ENCODE measurements around the gene TMEM88.

Gene TMEM88

DNA sequence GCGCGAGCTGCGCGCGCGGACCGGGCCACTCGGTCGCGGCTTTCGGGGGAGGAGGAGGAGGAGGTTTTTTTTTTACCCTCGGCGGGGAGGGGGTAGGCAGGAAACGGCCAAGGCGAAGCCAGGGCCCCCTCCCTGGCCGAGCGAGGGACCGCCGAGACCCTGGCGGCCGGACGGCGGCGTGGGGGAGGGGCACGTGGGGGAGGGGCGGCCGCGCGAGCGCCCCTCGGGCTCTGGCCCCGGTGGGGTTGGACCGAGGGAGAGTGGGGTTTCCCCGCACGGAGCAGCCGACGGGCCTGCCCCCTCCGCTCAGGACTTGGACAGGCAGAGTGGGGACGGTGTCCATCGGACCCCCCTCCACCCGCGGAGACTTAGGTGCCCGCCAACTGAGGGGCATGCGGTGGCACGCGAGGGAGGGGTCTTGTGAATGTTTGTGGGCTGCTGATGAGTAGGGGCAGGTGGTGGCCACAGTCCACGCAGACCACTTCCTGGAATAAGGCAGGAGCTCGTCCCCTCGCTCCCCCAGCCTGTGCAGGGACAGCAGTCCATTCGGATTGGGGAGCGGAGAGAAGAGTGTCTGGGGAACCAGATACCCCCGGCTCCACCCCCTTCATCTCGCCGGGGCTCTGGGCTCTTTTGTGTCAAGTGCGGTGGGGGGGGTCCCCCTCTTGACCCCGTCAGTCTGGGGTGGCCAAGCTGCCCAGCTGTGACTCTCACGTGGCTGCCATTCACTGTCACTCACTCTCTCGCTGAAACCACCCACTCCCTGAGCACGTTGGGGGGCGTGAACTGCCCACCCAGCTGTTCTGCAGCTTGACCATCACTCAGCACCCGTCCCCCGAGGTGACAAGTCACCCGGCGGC lies 30.7 kb downstream of the TMEM88 start:
- peak; percentile 28 for DNase-seq (ENCODE audit: low spot score)

DNA sequence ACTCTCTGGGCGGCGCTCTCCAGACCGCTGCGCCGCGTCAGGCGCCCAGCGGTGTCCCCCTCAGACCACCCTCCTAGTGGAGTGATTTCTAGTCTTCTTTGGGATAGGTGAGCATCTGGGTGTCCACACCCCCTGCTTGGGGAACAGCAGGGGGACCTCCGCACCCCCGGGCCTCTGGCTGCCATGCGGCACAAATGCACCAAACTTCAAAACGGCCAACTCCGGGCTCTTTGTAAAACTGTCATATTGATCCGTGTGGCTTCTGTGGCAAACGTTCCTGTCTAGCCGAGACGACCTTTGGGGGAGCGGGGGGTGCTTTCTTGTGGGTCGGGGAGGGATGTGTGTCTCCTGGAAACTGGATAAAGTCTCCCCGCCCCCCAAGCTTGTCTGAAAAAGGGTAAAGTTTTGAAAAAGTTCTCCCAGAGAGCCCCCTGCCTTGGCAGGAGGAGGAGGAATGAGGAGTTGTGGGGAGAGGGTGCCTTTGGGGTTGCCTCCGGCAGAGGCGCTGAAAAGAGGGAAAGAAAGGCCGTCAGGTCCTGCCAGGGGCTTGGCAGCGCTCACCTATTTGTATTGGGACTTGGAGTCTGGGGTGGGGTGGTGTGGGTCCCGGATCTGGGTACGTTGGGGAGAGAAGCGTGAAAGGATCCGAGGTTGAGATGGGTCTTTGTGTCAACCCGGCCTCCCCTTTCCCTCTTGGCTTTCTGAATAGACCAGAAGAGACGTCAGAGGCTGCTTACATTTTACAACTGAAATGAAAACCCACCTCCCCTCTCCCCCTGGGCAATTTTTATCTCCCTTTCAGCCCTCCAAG lies 31.6 kb downstream of the TMEM88 start:
- DNase-seq (ENCODE audit: low spot score) = no peak

DNA sequence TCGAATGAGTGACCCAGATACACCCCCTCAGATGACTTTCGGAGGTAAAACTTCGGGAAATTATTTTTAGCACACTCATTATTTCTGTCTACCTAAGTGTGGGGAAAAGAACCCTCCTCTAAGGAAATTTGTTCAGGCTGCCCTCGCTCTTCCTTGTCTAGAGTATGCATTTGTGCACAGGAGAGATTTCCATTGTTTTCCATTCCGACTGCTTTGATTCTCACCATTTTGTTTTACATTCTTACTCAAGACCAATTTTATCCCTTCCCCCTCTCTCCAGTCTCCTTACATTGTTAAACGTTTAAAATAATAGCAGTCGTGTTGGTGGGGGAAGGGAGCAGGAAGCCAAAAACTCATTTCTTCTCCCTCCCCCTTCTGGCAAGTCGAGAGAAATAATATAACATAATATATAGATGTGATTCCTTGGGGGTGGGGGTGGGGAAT lies 32.2 kb downstream of the TMEM88 start:
- DNase-seq (ENCODE audit: low spot score) = no peak

DNA sequence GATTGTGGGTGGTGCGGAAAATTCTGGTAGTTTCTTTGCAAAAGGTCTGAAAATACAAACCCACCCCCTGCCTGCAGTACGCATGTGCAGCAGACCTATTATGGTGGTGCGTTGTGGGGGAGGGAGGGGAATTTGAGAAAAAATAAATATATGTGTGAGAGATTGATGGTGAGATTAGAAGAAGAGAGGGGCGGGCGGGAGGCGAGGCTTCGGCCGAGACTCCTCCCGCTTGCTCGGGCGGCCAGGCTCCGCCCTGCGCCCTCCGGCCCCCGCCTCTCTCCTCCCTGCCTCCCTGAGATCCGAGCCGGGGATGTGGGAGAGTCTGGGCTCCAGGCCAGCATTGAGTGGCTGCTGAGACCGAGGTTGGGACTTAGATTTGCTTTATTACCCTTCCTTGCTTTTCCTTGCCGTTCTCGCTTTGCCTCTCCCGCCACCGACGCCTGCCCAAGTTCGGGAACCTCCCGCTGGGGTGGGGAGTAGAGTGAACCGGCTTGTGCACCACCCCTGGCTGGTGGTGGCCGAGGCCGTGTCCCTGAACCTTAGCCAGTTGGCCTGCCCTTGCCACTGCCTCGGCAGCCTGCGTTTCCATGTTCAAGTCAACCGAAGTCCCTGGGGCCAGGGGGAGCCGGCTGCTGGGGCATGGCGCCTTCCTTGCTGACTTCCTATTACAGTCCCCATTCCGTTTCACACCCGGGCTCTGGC lies 32.8 kb downstream of the TMEM88 start:
- peak; percentile 96 for DNase-seq (ENCODE audit: low spot score)

DNA sequence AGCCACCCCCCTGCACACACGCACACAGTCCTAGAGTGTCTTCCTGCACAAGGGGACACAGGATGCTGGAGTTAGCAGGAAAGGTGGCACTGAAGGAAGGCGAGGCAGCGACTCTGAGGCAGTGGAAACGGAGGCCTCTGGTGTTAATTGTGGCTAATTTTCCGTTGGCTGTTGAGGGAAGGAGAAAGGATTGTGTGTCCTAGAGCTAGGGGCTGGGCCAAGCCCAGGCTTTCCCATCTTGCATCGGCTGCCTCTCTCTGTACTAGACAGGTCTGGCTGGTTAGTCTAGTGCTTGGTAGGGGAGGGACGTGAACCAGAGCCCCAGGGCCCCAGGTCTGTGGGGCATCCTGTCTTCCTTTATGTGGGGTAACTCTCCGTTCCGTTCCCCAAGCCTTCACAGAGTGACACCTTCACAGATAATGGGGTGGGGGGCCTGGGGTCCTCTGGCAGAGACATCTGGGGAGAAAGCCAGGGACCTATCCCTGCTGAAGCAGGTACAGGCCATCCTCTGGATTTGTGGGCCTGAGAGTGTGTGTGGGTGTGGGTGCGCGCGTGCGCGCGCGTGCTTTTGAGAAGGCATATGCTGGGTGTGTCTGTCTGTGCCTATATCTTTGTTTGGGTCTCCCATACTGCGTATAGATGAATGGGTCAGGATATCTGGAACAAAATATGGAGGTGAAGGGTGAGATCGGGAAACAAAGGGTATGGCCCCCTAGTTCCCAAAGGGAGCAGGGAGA lies 33.5 kb downstream of the TMEM88 start, which contains the start of gene CHD3:
TSS of gene CHD3 (plus strand) at position 606 of the 737 bp plus-strand sequence. CDS start 212 bp downstream, outside the sequence.
- no peak for DNase-seq (ENCODE audit: low spot score)

DNA sequence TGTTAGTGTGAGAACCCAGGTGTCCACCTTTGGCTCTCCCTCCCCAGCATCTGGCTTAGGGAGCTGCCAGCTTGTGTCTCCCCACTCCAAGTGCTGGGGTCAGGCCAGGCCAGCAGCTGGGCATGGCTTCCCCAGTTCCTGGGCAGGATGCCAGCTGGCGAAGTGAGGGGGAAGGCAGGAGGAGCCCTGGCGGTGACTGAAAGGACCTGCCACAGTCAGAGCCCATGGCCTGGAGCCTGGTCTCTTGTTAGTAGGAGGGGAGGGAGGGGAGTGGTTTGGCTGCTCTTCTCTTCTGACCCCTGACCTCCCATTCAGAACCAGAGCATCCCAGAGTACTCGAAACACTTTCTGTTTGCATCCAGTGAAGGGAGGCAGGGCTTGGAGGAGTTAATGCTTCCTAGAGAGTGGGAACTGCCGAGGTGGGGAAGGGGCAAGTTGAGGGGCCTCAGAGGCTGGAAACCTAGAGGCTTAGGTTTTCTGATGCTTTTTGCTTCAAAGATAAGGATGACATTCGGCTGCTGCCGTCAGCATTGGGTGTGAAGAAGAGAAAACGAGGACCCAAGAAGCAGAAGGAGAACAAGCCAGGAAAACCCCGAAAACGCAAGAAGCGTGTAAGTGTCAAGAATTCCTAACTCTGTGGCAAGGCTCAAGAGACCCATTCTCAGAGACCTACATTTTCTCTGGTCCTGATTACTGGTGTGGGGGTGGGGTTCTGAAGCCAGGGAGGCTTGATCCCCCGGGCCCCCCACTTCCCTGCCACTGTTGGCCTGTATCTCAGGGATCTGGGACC lies 34.5 kb downstream of the TMEM88 start:
- DNase-seq (ENCODE audit: low spot score) = peak; percentile 96

DNA sequence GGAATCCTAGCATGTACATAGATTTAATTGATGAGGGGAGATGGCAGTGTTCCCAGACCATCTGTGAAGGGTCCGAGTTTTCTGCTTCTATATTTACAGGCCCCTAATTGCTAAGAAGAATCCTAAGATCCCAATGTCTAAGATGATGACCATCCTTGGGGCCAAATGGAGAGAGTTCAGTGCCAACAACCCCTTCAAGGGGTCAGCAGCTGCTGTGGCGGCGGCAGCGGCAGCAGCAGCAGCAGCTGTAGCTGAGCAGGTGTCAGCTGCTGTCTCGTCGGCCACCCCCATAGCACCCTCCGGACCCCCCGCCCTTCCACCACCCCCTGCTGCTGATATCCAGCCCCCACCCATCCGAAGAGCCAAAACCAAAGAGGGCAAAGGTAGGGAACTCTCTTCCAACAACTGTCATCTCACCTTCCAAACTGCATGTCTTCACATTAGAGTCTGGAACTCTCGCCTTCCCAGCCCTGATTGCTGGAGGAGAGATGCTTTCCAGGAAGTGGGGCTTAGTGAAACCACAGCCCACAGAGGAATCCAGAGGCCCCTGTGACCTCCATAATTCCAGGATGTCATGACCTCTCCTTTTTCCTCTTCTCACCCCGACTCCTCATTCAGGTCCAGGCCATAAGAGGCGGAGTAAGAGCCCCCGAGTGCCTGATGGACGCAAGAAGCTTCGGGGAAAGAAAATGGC lies 38.5 kb downstream of the TMEM88 start:
- no peak for DNase-seq (ENCODE audit: low spot score)

DNA sequence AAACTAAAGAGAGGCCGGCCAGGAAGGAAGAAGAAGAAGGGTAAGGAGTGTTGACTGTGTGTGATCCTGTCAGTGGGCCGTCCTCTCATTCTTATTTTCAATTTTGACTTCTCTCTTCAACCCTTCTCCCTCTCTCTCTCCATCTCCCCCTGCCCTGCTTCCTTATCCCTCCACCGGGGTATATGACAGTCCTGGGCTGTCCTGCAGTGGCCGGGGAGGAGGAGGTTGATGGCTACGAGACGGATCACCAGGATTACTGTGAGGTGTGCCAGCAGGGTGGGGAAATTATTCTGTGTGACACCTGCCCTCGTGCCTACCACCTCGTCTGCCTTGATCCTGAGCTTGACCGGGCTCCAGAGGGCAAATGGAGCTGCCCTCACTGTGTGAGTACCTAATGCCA lies 39.4 kb downstream of the TMEM88 start:
- DNase-seq (ENCODE audit: low spot score) = no peak

DNA sequence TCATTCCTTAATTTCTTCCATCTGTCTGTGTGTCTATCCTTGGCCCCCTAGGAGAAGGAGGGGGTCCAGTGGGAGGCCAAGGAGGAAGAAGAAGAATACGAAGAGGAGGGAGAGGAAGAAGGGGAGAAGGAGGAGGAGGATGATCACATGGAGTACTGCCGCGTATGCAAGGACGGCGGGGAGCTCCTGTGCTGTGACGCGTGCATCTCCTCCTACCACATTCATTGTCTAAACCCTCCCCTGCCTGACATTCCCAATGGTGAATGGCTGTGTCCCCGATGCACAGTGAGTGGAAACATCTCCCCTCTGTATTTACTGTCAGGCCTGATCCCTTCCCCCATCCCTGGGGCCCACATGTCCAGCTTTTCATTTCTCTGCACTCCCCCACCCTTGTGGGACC lies 40.0 kb downstream of the TMEM88 start:
- no peak for DNase-seq (ENCODE audit: low spot score)

DNA sequence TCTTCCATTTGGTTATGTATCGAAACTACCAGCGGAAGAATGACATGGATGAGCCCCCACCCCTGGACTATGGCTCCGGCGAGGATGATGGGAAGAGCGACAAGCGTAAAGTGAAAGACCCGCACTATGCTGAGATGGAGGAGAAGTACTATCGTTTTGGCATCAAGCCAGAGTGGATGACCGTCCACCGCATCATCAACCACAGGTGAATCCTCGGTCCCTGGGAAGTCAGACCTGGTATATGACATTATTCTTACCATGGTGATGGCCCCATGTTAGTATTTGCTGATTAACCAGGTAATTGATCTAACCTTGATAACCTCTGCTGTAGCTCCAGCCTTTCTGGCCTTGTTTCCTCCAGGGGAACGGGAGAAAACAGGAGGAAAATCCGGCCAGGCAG lies 42.2 kb downstream of the TMEM88 start:
- DNase-seq (ENCODE audit: low spot score) = no peak

DNA sequence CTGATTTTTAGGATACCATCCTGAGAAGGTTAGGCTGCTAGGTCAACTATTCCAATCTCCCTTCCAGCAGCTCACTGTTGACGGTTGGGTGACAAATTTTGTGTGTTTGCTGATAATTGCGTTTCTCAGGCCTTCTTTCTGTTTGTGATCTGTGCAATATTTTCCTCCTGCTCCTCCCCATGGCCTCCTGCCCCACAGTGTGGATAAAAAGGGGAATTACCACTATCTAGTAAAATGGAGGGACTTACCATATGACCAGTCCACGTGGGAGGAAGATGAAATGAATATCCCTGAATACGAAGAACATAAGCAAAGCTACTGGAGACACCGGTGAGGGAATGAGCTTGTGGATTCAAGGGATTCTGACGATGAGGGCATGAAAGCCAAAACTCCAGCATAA lies 42.9 kb downstream of the TMEM88 start:
- peak; percentile 77 for DNase-seq (ENCODE audit: low spot score)

DNA sequence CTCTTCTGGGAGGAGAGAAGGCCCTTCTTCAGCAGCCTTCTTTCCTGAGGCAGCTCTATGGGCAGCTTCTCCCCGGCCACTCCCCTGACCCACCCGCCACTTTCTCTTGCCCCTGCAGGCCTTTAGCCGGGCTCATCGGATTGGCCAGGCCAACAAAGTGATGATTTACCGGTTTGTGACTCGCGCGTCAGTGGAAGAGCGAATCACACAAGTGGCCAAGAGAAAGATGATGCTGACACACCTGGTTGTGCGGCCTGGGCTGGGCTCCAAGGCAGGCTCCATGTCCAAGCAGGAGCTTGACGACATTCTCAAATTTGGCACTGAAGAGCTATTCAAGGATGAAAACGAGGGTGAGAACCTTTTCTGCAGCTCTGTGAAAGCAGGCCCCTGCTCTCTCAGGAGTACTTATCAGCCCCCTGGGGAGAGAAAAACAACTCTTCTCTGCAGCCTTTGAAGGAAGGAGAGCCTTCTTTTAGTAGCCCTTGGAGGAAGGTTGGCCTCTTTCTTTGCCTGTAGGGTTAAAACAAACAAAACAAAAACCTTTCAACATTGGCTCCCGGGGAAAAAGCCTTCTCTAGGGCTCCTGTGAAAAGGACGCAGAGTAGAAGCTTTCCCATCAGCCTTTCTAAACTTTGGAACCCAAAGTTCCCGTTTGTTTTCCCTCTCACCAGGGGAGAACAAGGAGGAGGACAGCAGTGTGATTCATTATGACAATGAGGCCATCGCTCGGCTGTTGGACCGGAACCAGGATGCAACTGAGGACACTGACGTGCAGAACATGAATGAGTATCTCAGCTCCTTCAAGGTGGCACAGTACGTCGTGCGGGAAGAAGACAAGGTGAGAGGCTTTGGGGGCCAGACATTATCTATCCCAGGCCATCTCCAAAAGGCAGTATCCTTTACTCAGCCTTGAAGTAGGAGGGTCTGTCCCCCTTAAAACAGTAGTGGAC lies 48.6 kb downstream of the TMEM88 start:
- DNase-seq (ENCODE audit: low spot score) = no peak
